Posterior vena cava (tissue), 2 donors: ENCODE results near the gene ARIH2. TPM values are rescaled to one million over a fixed set of nuclear protein-coding genes. Genes with fewer than 3 reads are reported as not detected.
A peak's percentile ranks its signal among the peaks of the same experiment; 100 is the strongest.

ENCODE experiments used
- DNase-seq: peaks from one replicate; pipeline ENCODE4 v3.0.0-alpha.2; 2020; ENCODE audit warnings: low spot score
- intact Hi-C, 2 donors: fragments of 100-400 bp; cut with DNase I; formaldehyde crosslinking; loops; one replicate each; pipeline versions ENCODE4 v1.14.1 to v1.14.2; 2022 to 2023
- total RNA-seq, 2 donors: library from RNA; stranded (reverse); fragmentation: NEBNext Ultra II Directional; extraction: Animal tissue kit (Norgen Biotek cat#: 25700); gene quantifications; one replicate each; pipeline ENCODE4 v1.2.1, GENCODE V29; 2021
- donor health status: DM: yes; HTN: yes; CAD: no.
- donor health status: DM: yes; HTN: yes; CAD: no.

ARIH2 gene
- total RNA-seq, 2 donors from 2014 or later, result 59.2 to 84.6 TPM

DNA sequence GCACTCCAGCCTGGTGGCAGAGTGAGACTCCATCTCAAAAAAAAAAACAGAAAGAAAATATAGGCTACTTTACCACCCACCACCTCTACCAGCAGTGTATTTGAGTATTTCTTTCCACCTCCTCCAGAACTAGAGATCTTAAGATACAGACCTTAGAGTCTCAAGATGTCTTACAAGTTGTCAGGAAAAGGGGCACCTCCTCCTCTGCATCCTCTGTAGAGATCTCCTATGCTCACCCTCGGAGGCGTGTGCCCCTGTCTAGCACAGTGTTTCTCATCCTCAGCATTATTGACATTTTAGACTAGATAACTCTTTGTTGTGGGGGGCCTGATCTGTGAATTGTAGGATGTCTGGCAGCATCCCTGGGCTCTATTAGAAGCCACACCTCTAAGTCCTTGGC is 43.7 kb downstream of the ARIH2 start:
- no peak for DNase-seq
- intact Hi-C loops, result no loop called here

DNA sequence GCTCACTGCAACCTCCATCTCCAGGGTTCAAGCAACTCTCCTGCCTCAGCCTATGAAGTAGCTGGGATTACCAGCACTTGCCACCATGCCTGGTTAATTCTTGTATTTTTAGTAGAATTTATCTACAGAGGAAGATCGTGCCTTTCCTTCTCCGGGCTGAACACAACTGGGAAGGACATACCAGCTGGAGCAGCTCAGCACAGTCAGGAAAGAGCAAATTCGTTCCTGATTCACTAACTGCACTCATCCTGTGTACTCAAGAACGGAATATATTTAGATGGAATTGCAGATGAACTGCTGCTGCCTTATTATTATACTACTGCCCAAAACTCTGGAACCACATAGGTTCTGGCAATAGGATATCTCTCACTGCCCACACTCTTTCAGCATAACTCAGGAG is 44.3 kb downstream of the ARIH2 start:
- no peak for DNase-seq
- intact Hi-C loops, result no loop called here

DNA sequence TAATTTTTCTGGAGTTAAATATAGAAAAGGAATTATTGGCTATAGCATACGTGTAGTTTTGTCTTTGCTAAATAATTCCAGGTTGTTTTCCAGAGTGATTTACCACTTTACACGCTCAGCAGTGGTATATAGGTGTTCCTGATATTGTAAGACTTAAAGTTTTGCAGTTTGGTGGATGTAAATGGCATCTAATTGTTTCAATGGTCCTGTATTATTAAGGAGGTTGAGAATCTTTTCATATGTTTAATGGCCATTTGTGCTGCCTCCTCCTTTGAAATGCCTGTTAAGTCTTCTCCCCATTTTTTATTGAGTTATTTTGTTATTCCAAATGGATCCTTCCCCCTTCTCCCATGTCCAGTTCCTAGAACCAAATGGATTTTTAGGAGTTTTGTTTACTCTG is 44.9 kb downstream of the ARIH2 start:
- intact Hi-C loops, result no loop called here
- DNase-seq, result no peak

DNA sequence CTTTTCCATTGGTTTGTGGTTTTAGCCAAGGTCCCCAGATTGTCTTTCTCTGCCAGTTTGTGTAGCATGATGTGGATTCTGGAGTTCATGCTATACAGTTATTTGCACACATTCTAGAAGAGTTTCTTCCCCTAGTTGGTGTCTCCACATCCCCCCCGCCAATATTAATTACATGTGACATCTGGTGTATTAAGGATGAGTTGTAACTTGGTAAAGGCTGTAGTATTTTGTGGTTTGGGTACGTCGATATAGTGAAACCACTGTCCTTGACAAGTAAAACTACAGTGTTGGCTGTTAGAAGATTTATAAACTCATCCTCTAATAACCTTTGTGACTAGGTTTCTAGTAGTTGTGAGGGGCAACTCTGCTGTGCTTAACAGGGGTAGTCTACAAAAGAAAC is 47.7 kb downstream of the ARIH2 start:
- intact Hi-C loops, result no loop called here
- no peak for DNase-seq

DNA sequence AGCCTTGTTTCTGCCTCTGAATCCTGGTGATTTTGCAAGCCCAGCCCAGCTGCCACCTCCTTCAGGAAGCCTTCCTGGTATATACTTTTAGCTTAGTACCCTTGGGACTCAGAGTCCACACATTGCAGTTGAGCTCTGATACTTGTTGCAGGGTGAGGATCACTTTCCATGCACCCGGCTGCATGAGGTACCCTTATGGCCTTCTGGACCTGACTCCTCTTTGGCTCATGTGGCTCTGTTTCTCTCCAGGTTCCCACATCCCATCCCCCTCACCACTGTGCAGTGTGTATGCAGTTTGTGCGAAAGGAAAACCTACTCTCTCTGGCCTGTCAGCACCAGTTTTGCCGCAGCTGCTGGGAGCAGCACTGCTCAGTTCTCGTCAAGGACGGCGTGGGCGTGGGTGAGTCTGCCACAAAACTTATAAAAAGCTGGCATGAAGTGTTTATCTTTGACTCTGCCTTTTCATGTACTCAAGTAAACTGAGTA is 48.3 kb downstream of the ARIH2 start:
- DNase-seq, result no peak
- intact Hi-C loops, result no loop called here

DNA sequence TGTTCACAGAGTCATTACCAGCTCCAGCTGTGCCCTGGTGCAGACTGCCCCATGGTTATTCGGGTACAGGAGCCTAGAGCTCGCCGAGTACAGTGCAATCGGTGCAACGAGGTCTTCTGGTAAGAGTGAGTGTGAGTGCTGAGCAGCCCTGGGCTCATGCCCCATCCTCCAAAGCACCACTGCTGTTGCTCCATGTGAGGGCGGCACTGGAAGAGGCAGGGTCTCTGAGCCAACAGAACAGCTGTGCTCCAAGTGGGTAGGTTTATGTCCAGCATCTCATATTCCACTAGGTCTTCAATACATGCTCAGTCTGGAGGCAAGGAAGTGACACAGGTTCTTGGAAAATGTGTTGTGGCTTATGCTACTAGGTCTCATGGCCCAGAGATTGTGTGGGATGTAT is 51.9 kb downstream of the ARIH2 start:
- no peak for DNase-seq
- intact Hi-C loops, result no loop called here

DNA sequence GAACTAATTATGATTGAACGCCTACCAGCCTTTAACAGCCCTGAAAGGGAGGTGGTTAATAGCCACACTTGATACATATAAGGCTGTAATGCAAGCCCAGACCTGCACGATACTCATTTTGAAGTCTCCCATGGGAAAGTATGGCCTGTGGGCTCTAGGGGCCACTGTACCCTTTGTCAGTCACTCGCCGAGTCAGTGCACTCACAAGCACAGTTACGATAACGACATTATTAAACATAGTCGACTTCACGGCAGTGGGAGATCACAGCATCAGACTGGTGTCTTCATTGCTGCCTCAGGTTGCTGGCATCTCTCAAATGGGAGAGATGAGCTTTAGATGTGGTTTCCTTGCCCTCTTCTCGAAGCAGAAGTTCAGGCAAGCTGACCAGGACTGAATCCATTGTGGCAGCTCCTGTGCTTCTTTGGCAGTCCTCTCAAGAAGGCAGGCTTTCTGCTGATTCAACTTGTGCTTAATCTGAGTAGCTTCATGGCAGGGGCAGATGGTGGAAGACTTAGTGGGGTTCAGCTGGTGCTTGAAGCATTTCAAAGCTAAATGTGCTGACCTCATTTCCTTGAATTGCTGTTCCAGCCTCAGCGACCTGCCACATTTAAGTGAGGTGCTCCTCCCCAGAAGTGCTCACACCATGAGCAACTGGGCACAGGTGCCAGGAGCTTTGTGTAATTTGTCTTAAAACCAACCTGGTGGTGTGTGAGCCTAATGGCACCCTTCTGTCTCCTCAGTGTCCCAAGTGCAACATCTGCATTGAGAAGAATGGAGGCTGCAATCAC is 55.6 kb downstream of the ARIH2 start:
- intact Hi-C loops, result no loop called here
- no peak for DNase-seq

DNA sequence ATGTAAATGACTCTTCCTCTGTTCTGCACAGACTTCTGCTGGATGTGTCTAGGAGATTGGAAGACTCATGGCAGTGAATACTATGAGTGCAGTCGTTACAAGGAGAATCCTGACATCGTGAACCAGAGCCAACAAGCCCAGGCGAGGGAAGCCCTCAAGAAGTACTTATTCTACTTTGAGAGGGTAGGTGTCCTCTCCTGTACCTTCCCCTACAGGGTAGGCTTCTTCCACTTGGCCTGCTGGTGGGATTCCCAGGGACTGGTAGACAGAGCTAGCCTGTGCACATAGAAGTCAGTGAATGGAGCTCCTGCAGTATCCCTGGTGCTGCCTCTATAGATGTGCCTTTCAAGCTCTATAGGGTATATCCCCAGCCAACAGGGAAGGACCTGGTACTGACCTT is 60.8 kb downstream of the ARIH2 start:
- DNase-seq, result no peak

DNA sequence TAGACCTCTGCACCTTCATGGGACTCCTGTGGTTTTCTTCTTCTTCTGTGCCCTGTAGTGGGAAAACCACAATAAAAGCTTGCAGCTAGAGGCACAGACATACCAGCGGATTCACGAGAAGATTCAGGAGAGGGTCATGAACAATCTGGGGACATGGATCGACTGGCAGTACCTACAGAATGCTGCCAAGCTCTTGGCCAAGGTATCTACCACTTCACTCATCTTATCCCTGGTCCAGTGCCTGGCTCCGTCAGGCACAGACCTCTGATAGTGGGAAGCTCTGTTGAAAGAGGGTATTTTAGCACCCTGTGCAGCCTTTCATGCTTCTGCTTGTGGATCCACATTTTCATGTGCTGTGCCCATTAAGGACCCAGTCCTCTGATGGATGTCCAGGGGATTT is 61.7 kb downstream of the ARIH2 start:
- intact Hi-C loops, result no loop called here
- no peak for DNase-seq

More for the DNA sequence above, 60.8 kb downstream of the ARIH2 start:
- intact Hi-C loops, result no loop called here

DNA sequence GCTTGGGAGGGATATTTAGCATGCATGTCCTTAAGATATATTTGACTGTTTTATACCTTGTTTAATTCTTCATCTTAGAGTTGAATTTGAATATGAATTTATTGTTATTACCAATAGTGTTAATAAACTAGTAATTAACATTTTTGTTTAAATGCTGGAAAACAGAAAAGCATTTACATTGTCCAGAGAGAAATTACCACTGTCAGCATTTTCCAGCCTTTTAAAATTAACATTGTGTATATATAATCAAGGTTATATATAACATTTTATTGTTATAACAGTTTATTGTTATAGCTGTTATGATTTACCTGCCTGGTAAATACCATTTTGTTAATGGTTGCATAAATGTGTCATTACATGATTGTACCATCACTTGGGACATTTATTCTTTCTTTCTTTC is 63.4 kb downstream of the ARIH2 start:
- no peak for DNase-seq
- intact Hi-C loops, result no loop called here

DNA sequence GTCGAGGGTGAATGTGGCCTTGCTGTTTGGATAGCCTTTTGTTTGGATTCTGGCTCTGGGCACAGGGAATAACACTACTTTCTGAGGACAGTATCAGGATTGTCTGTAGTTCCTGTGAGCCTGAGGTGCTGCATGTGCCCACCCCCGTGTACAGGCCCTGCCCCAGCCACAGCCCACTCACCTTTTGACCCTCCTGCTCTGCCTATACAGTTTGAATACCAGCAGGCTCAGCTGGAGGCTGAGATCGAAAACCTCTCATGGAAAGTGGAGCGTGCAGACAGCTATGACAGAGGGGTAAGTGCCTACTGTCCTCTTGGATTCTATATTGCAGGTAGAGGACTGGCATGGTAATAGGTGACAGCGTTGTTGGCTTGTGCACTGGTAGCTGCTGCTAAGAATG is 64.0 kb downstream of the ARIH2 start:
- intact Hi-C loops, result no loop called here
- DNase-seq, result no peak

DNA sequence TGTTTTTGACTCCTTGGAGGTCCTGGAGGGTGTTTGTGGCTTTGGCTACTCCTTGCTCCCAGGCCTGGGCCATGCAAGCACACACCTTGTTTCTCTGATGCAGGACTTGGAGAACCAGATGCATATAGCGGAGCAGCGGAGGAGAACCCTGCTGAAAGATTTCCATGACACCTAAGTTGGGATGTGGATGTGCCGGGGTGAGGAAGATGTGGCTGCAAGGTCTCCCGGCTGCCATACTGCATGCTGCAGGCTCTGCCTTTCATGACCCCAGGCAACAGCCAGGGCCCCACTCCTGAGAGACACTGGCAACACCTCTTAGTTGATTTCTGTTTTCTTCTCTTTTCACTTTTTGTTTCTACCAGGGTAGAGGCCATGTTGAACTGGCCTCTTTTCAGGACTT is 64.5 kb downstream of the ARIH2 start:
- no peak for DNase-seq
- intact Hi-C loops, result no loop called here

DNA sequence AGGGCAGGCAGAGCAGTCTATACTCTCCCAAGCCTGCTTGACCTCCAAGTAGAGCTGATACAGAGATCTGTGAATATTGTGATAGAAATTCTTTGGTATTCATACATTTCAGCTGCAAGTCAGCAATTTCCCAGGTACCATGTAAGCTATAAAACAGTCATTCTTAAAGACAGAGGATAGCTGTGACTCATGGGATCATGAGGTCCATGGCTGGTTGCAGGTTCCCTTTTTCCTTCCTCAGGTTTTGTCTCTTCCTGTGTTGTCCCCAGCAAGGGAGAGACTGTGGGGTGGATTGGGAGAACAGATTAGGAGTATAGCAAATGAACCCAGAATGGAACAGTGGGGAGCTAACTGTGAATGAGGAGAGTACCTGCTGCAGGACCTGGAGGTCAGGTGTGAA is 66.0 kb downstream of the ARIH2 start:
- intact Hi-C loops, result no loop called here
- DNase-seq, result no peak

DNA sequence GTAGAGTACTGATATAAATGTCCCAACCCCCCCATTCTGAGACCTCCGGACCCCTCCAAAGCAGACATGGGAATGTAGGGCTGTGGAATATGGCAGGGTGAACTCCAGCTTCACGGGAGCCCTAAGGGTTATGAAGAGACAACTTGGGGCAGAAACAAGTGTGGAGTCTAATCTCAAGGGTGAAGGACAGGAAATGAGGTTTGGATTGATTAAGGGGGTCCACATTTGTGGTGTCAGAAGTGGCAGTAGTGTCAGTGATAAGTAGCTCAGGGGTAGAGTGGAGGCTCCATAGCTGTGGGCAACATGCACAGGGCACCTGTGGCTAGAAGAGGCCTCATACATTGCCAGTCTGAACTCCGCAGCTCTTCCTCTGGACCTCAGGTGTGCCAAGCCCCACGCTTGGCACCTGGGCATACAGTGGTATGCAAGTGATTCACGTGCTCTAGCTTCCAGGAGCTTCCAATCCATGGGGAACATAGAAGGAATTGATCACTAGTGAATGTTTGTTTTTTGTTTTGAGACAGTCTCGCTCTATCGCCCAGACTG is 67.3 kb downstream of the ARIH2 start:
- intact Hi-C loops, result no loop called here
- DNase-seq, result no peak

DNA sequence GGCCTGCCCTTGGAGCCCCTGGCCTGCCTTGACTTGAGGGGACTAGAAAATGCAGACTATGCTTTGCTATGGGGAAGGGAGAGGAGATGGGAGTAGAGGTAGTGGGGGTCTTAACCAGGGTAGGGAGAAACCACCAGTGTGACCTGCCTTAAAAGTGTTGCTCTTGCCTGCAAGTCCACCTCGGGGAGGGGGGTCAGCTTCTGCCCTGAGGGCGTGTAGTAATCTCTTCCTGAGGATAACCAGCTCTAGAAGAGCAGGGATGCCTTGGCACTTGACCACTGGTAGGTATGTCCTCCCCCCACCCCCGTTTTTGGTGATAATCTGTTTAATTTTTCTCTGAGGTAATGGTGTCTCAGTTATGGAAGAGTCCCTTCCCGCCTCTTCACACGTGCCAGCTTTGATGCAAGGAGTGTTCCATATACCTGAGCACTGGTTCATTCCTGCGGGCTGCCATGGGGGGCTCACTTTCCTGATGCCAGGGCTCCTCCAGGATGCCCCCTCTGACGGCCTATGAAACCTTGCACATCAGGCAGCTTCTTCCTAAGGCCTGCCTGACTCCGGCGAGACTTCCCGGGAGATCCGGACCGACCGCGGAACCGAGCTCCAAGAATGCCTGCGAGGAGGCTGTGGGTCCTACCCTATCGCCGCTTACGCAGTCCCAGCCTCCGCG is 70.6 kb downstream of the ARIH2 start:
- intact Hi-C loops, result no loop called here

DNA sequence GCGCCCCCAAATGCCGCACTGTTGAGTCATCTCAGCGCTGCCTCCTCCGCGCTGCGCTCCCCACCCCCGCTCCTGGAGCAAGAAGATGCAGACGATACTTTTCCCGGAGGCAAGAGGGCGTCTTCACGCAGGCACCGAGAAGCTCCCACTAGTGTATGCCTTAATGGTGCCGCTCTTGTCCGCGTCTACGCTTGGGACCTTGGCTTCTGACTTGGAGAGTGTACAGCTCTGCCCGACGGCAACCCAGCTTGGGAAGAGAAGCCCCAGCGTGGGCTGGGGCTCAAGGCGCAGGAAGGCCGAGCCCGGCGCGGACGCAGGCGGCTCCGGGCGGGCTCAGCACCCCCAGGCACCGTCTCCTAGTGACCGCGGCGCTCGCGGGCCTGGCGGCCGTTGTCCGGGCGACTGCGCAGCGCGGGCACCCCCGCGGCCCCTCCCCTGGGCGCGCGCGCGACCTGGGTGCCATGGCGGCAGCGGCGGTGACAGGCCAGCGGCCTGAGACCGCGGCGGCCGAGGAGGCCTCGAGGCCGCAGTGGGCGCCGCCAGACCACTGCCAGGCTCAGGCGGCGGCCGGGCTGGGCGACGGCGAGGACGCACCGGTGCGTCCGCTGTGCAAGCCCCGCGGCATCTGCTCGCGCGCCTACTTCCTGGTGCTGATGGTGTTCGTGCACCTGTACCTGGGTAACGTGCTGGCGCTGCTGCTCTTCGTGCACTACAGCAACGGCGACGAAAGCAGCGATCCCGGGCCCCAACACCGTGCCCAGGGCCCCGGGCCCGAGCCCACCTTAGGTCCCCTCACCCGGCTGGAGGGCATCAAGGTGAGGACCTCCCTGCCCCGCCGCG is 71.4 kb downstream of the ARIH2 start, which contains the start of gene P4HTM:
Gene P4HTM, plus strand, starts transcription at position 446 of the 840 bp plus-strand sequence. Its CDS starts 16 bp downstream, at position 462.
- intact Hi-C loops, result no loop called here
- peak; percentile 97 for DNase-seq

More for the DNA sequence above, 70.6 kb downstream of the ARIH2 start:
- DNase-seq, result no peak

DNA sequence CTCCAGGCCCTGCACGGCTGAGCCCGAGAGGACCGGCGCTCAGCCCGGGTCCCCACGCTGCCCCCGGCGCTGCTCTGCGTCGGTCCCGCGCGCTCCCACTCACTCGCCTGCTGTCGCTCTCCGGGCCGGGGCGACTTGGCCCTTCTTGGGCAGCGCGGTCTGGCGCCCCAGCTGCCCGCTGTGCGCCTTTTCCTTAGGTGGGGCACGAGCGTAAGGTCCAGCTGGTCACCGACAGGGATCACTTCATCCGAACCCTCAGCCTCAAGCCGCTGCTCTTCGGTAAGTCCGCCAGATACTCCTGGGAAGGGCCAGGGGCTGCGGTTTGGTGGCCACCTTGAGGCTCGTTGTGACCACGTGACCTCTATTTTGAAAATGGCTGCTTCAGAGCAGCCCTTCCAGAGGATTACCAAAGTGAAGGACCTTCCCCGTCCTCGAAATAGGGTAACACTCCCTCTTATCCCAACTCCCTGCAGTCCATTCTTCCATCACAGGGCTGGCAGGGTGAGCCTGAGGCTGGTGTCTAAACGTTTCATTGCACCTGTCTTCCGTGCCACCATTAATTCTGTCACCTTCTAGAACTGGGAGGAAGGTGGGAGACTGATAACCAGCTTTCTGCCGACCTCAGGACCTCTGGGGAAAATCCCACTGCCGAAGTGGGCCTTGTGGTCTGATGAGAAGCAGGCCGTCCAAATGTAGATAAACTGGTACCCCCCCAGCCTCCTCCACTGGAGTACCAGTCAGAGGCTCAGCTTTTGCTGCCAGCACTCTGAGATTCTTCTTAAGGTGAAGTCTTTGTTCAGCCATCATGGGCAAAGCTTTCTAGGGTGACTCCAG is 72.2 kb downstream of the ARIH2 start:
- intact Hi-C loops, result no loop called here
- DNase-seq, result no peak

DNA sequence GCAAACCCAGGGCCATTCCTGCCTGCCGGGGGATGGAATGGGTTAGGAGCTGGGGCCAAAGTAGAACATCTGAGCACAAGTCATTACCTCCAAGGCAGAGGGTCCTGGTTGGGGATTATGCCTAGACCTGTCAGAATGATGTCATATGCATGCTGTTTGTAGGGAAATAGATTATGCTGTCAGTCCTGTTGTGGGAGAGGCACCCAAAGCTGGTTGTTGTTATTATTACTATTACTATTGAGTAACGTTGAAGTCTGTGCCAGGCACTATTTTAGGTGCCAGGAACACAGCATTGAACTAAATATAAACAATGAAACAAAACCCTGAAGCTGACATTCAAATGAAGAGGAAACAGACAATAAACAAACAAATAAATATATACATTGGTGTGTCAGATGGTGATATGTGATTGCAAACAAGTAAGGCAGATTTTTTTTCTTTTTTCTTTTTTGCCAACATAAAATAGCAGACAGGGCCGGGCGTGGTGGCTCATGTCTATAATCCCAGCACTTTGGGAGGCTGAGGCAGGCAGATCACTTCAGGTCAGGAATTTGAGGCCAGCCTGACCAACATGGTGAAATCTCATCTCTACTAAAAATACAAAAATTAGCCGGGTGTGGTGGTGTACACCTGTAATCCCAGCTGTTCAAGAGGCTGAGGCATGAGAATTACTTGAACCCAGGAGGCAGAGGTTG is 73.4 kb downstream of the ARIH2 start:
- intact Hi-C loops, result no loop called here
- no peak for DNase-seq
